ENCODE measurements around the gene MAPK14.
"Not testable (repeated sequence)": the region's sequence is repeated elsewhere in the genome, so short reads cannot be mapped to it uniquely, and the experiment has no call there.

Gene MAPK14

GRCh38 chr6:36068586-36068985, 41.0 kb downstream of the MAPK14 start:
- DNase-seq (ENCODE audit: low spot score) = no peak

- no peak for DNase-seq (ENCODE audit: low spot score)
Observed at GRCh38 chr6:36069573-36069972, 42.0 kb downstream of the MAPK14 start.

- no peak for DNase-seq (ENCODE audit: low spot score)
Observed at GRCh38 chr6:36070252-36070651, 42.6 kb downstream of the MAPK14 start.

- DNase-seq (ENCODE audit: low spot score) = no peak
Observed at GRCh38 chr6:36071281-36071680, 43.7 kb downstream of the MAPK14 start.

- no peak for DNase-seq (ENCODE audit: low spot score)
Observed at GRCh38 chr6:36071714-36072113, 44.1 kb downstream of the MAPK14 start.

- DNase-seq (ENCODE audit: low spot score) = no peak
Observed at GRCh38 chr6:36072681-36073080, 45.1 kb downstream of the MAPK14 start.

- DNase-seq (ENCODE audit: low spot score) = no peak
Observed at GRCh38 chr6:36073587-36073986, 46.0 kb downstream of the MAPK14 start.

GRCh38 chr6:36075656-36076055, 48.0 kb downstream of the MAPK14 start:
- no peak for DNase-seq (ENCODE audit: low spot score)

- no peak for DNase-seq (ENCODE audit: low spot score)
Observed at GRCh38 chr6:36076178-36077063, 48.8 kb downstream of the MAPK14 start.

- no peak for DNase-seq (ENCODE audit: low spot score)
Observed at GRCh38 chr6:36078159-36078558, 50.6 kb downstream of the MAPK14 start.

- no peak for DNase-seq (ENCODE audit: low spot score)
Observed at GRCh38 chr6:36079601-36080000, 52.0 kb downstream of the MAPK14 start.

GRCh38 chr6:36082318-36082717, 54.7 kb downstream of the MAPK14 start:
- no peak for DNase-seq (ENCODE audit: low spot score)

GRCh38 chr6:36083446-36083845, 55.8 kb downstream of the MAPK14 start:
- DNase-seq (ENCODE audit: low spot score) = no peak

- DNase-seq (ENCODE audit: low spot score) = not testable (repeated sequence)
Observed at GRCh38 chr6:36088204-36088603, 60.6 kb downstream of the MAPK14 start.

GRCh38 chr6:36089048-36089447, 61.4 kb downstream of the MAPK14 start:
- no peak for DNase-seq (ENCODE audit: low spot score)

GRCh38 chr6:36094238-36094637, 66.6 kb downstream of the MAPK14 start:
- no peak for DNase-seq (ENCODE audit: low spot score)

- DNase-seq (ENCODE audit: low spot score) = peak; percentile 89
Observed at GRCh38 chr6:36094753-36095496, 67.3 kb downstream of the MAPK14 start.

GRCh38 chr6:36095497-36096391, 68.1 kb downstream of the MAPK14 start:
- DNase-seq (ENCODE audit: low spot score) = no peak

GRCh38 chr6:36098253-36098919, 70.8 kb downstream of the MAPK14 start:
- no peak for DNase-seq (ENCODE audit: low spot score)

- no peak for DNase-seq (ENCODE audit: low spot score)
Observed at GRCh38 chr6:36098920-36099647, 71.5 kb downstream of the MAPK14 start.
